Measurements from ENCODE around the gene PLAC1. TPM values are rescaled to one million over a fixed set of nuclear protein-coding genes. Genes with fewer than 3 reads are reported as not detected.

The PLAC1 gene
- total RNA-seq, 4 donors from 2014 or later = 1.9 TPM; not detected in 3

DNA sequence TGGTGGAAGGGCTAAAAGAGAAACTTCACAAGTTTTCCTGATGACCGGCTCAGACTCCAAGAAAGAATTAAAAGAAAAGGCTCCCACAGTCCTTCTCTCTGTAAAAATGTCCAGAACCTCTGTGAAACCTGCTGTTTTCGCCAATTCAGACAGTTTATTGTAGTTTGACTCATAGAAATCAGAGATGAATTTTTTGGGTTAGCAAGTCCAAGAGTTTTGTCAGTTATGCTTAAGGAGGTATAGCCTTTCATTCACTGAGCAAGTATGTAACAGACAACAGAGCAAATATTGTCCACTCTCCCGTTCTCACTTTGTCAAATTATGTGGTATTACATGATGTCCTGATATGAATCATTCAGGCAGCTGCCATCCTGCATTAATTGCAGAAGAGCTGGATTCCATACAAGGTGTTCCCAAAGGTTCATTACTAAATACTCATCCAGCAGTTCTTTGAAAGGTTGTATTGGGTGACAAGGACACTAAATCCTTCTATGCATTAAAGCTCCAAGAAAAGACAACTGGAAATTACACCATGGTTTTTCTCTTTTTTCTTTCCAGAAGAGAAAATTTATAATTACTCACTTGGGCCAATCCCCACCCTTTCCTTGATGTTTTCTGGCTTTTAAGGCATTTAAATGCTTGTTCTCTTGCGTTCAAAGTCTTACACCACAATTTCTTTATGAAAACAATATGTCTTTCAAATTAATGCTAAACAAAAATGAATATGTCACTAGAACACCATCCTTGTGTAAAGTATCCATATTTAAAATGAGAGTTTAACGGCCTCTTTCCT, 30.0 kb upstream of the PLAC1 start:
- Histone ChIP-seq H3K27ac (no peak overlapping the region), H3K4me3 (no peak overlapping the region), H3K9me3 (no peaks in the 10 kb centered on the region), H3K4me1 (no peaks in the 10 kb centered on the region), H3K27me3 (no peaks in the 10 kb centered on the region), H3K36me3 (no peaks in the 10 kb centered on the region)
- TF ChIP-seq POLR2A (IDR thresholded peaks at IDR 0.05) = no peak
- TF ChIP-seq, protein P1, sequence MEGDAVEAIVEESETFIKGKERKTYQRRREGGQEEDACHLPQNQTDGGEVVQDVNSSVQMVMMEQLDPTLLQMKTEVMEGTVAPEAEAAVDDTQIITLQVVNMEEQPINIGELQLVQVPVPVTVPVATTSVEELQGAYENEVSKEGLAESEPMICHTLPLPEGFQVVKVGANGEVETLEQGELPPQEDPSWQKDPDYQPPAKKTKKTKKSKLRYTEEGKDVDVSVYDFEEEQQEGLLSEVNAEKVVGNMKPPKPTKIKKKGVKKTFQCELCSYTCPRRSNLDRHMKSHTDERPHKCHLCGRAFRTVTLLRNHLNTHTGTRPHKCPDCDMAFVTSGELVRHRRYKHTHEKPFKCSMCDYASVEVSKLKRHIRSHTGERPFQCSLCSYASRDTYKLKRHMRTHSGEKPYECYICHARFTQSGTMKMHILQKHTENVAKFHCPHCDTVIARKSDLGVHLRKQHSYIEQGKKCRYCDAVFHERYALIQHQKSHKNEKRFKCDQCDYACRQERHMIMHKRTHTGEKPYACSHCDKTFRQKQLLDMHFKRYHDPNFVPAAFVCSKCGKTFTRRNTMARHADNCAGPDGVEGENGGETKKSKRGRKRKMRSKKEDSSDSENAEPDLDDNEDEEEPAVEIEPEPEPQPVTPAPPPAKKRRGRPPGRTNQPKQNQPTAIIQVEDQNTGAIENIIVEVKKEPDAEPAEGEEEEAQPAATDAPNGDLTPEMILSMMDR (IDR thresholded peaks at IDR 0.05) = no peak
- intact Hi-C loops (cut with DNase I; ENCODE audit: low total_unique reads) = no loop called here
- no peak for DNase-seq

DNA sequence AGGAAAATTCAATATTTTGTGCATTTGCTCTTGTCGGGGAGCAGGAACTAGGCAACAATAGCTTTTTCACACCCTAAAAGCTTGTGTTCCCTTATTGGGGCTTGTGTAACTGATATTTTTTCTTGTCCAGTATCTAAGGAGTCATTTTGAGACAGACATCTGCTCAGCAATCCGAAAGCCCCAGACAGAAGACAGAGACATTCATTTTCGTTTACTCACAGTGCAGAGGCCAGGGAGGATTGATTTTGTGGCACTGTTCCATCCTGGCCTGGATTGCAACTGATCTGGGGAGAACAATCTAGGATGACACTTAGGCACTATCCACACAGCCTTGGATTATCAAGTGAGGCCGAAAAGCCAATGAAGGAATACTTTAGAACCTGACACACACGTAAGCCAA, 27.4 kb upstream of the PLAC1 start:
- Histone ChIP-seq H3K9me3 (no peaks in the 10 kb centered on the region), H3K4me3 (no peak overlapping the region), H3K36me3 (no peaks in the 10 kb centered on the region), H3K27ac (no peak overlapping the region), H3K27me3 (no peaks in the 10 kb centered on the region), H3K4me1 (no peaks in the 10 kb centered on the region)
- TF ChIP-seq, protein P1 (IDR thresholded peaks at IDR 0.05) = no peak
- no peak for TF ChIP-seq POLR2A (IDR thresholded peaks at IDR 0.05)
- intact Hi-C loops (cut with DNase I; ENCODE audit: low total_unique reads) = no loop called here
- no peak for DNase-seq

DNA sequence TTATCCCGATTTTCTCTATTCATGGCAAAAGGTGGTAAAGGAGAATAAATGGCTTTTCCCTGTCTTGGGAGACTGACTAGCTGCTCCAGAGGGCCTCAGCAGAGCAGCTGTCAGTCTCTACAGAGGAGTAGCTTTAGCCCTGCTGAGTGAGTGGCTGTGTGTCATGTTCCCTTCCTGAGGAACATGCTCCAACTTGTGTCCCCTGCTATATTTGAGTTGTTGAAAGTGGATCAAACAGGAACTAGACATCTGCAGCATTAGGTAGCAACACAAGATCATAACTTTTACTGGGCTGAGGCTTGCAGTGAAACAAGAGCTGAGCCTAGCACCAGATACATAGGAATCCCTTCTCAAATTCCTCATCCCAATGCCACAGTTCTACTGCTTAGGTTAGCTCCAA, 26.7 kb upstream of the PLAC1 start:
- Histone ChIP-seq H3K4me1 (no peaks in the 10 kb centered on the region), H3K27ac (no peak overlapping the region), H3K27me3 (no peaks in the 10 kb centered on the region), H3K36me3 (no peaks in the 10 kb centered on the region), H3K9me3 (no peaks in the 10 kb centered on the region), H3K4me3 (no peak overlapping the region)
- intact Hi-C loops (cut with DNase I; ENCODE audit: low total_unique reads) = no loop called here
- no peak for DNase-seq
- TF ChIP-seq, protein P1 (IDR thresholded peaks at IDR 0.05) = no peak
- TF ChIP-seq POLR2A (IDR thresholded peaks at IDR 0.05) = no peak

DNA sequence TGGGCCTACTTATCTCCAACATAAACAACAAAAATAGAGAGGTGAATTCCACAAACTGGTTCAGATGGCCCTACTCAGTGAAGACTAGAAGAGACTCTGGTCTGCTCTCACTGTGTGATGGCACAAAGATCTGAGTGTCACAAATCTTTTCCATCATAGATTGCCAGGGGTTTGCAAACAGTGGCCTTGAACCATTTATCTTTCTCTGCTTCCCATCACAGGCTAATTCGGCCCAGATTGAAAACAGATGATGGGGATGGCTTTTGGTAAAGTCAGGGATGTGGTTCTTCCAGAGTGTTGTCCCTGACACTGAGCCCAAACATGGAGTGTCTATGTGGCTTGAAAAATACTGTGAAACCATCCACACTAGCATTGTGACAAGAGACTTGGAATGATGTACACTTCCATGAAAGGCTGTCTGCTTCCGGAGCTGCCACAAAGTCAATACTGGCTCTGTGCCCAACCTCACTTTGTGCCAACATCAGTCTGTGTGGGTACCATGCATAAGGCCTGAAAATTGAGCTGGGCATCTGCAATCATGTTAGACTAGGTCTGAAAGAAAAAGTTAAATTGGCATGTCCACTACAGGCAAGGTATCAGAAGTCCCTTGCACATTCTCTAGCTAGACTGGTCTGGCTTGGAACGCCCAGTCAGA, 25.2 kb upstream of the PLAC1 start:
- no peaks in the 10 kb centered on the region for H3K9me3 ChIP-seq
- no peak for DNase-seq
- no peak overlapping the region for H3K4me3 ChIP-seq
- intact Hi-C loops (cut with DNase I; ENCODE audit: low total_unique reads) = no loop called here
- H3K27ac ChIP-seq = no peak overlapping the region
- H3K4me1 ChIP-seq = no peaks in the 10 kb centered on the region
- no peaks in the 10 kb centered on the region for H3K36me3 ChIP-seq
- no peak for TF ChIP-seq POLR2A (IDR thresholded peaks at IDR 0.05)
- TF ChIP-seq, protein P1 (IDR thresholded peaks at IDR 0.05) = no peak
- no peaks in the 10 kb centered on the region for H3K27me3 ChIP-seq

DNA sequence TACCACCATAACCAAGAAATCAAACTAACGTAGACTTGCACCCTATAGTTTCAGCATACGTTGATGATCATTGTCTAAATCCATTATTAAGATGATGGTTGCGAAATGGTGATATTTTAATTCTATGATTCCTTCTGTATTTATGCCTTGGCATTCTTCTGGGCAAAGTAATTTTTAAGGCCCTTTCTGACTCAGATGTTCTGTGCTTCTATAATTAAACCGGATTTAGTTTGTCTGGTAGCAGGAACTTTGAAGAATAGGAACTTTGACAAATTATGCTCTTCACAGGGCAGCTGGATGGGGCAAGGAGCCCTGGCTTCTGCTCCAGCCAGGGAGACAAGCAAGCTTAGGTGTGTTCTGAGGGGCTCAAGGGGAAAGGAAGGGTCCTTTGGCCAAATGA, 23.8 kb upstream of the PLAC1 start:
- H3K36me3 ChIP-seq = no peaks in the 10 kb centered on the region
- no peak overlapping the region for H3K27ac ChIP-seq
- H3K4me1 ChIP-seq = no peaks in the 10 kb centered on the region
- no peak for DNase-seq
- TF ChIP-seq, protein P1 (IDR thresholded peaks at IDR 0.05) = no peak
- TF ChIP-seq POLR2A (IDR thresholded peaks at IDR 0.05) = no peak
- H3K4me3 ChIP-seq = no peak overlapping the region
- no peaks in the 10 kb centered on the region for H3K27me3 ChIP-seq
- intact Hi-C loops (cut with DNase I; ENCODE audit: low total_unique reads) = no loop called here
- H3K9me3 ChIP-seq = no peaks in the 10 kb centered on the region

Measured in uterus (tissue), 4 donors.